Stimulated activated CD4-positive, alpha-beta T cell treated with anti-CD3 and anti-CD28 coated beads, Interleukin-1b, Interleukin-23, amount 100 ng/mL, for 1 hour (primary cell): Measurements from ENCODE around the gene GRHL1.

Source experiments
- DNase-seq, 2 donors: peaks; one replicate each; pipeline ENCODE4 v3.0.0-alpha.2; 2020; ENCODE audit warnings: low read depth in 2 of 2

GRHL1 gene

GRCh38 chr2:9971890-9972289 is 20.4 kb downstream of the GRHL1 start:
- DNase-seq = no peak

- no peak for DNase-seq
Observed at GRCh38 chr2:9972621-9973479, 21.4 kb downstream of the GRHL1 start.

GRCh38 chr2:9973690-9974089 is 22.2 kb downstream of the GRHL1 start:
- no peak for DNase-seq

- DNase-seq = no peak
Observed at GRCh38 chr2:9974343-9974742, 22.9 kb downstream of the GRHL1 start.

GRCh38 chr2:9975328-9975727 is 23.8 kb downstream of the GRHL1 start:
- no peak for DNase-seq

- no peak for DNase-seq
Observed at GRCh38 chr2:9975805-9976447, 24.4 kb downstream of the GRHL1 start.

GRCh38 chr2:9979977-9980376 is 28.5 kb downstream of the GRHL1 start:
- no peak for DNase-seq

GRCh38 chr2:9980520-9980919 is 29.0 kb downstream of the GRHL1 start:
- no peak for DNase-seq

- no peak for DNase-seq
Observed at GRCh38 chr2:9981655-9982054, 30.2 kb downstream of the GRHL1 start.

GRCh38 chr2:9982248-9982647 is 30.8 kb downstream of the GRHL1 start:
- no peak for DNase-seq

GRCh38 chr2:9982891-9983290 is 31.4 kb downstream of the GRHL1 start:
- DNase-seq = no peak

- DNase-seq = no peak
Observed at GRCh38 chr2:9983401-9984216, 32.1 kb downstream of the GRHL1 start.

- no peak for DNase-seq
Observed at GRCh38 chr2:9984217-9984739, 32.8 kb downstream of the GRHL1 start.

- DNase-seq = no peak
Observed at GRCh38 chr2:9984871-9985480, 33.5 kb downstream of the GRHL1 start.

GRCh38 chr2:9985531-9986328 is 34.2 kb downstream of the GRHL1 start:
- DNase-seq = no peak

GRCh38 chr2:9988320-9988719 is 36.8 kb downstream of the GRHL1 start:
- no peak for DNase-seq

GRCh38 chr2:9990736-9991135 is 39.2 kb downstream of the GRHL1 start:
- no peak for DNase-seq

GRCh38 chr2:9991221-9991620 is 39.7 kb downstream of the GRHL1 start:
- DNase-seq = no peak

GRCh38 chr2:9991829-9992273 is 40.4 kb downstream of the GRHL1 start:
- no peak for DNase-seq

GRCh38 chr2:9992427-9993187 is 41.1 kb downstream of the GRHL1 start:
- no peak for DNase-seq
